Activated naive CD4-positive, alpha-beta T cell treated with anti-CD3 and anti-CD28 coated beads, Interleukin-2, amount 50 U/mL, for 16 hours (primary cell): ENCODE measurements around the gene OR2T3.
"Not testable (repeated sequence)": the region's sequence is repeated elsewhere in the genome, so short reads cannot be mapped to it uniquely, and the experiment has no call there.

ENCODE experiments used
- DNase-seq: peaks from one replicate; pipeline ENCODE4 v3.0.0-alpha.2; 2020

Gene OR2T3

GRCh38 chr1:248473051-248473450, at the start of gene OR2T3:
Gene OR2T3, plus strand, starts transcription at chr1:248473351. Its CDS starts 0 bp downstream, at chr1:248473351.
- not testable (repeated sequence) for DNase-seq

GRCh38 chr1:248427526-248428191, 45.5 kb upstream of the OR2T3 start:
- DNase-seq: not testable (repeated sequence)

GRCh38 chr1:248428192-248428533, 45.0 kb upstream of the OR2T3 start:
- not testable (repeated sequence) for DNase-seq

- DNase-seq: not testable (repeated sequence)
These were observed 41.5 kb upstream of the OR2T3 start for GRCh38 chr1:248431683-248432082.

- DNase-seq: not testable (repeated sequence)
These were observed 41.0 kb upstream of the OR2T3 start for GRCh38 chr1:248432201-248432600.

GRCh38 chr1:248433811-248434415, 39.2 kb upstream of the OR2T3 start:
- not testable (repeated sequence) for DNase-seq

- not testable (repeated sequence) for DNase-seq
These were observed 38.2 kb upstream of the OR2T3 start for GRCh38 chr1:248434913-248435312.

- DNase-seq: not testable (repeated sequence)
These were observed 36.8 kb upstream of the OR2T3 start for GRCh38 chr1:248436303-248436702.

GRCh38 chr1:248438668-248439067, 34.5 kb upstream of the OR2T3 start:
- DNase-seq: not testable (repeated sequence)

GRCh38 chr1:248439283-248439682, 33.9 kb upstream of the OR2T3 start:
- not testable (repeated sequence) for DNase-seq

- not testable (repeated sequence) for DNase-seq
These were observed 30.5 kb upstream of the OR2T3 start for GRCh38 chr1:248442500-248443277.

- not testable (repeated sequence) for DNase-seq
These were observed 28.5 kb upstream of the OR2T3 start for GRCh38 chr1:248444603-248445002.

GRCh38 chr1:248445399-248445798, 27.8 kb upstream of the OR2T3 start, which contains the start of gene OR2T2:
Gene OR2T2, plus strand, starts transcription at chr1:248445637. Its CDS starts 7,161 bp downstream, at chr1:248452798.
- DNase-seq: not testable (repeated sequence)

- DNase-seq: not testable (repeated sequence)
These were observed 24.6 kb upstream of the OR2T3 start for GRCh38 chr1:248448409-248449074.

- DNase-seq: not testable (repeated sequence)
These were observed 23.2 kb upstream of the OR2T3 start for GRCh38 chr1:248449821-248450465.

GRCh38 chr1:248450466-248451145, 22.5 kb upstream of the OR2T3 start:
- not testable (repeated sequence) for DNase-seq

- not testable (repeated sequence) for DNase-seq
These were observed 19.5 kb upstream of the OR2T3 start for GRCh38 chr1:248453619-248454018.

GRCh38 chr1:248455045-248455444, 18.1 kb upstream of the OR2T3 start:
- DNase-seq: not testable (repeated sequence)

- DNase-seq: not testable (repeated sequence)
These were observed 16.5 kb upstream of the OR2T3 start for GRCh38 chr1:248456635-248457034.

GRCh38 chr1:248459117-248459516, 14.0 kb upstream of the OR2T3 start:
- DNase-seq: not testable (repeated sequence)

GRCh38 chr1:248471154-248471553, 2.0 kb upstream of the OR2T3 start:
- DNase-seq: no peak

- not testable (repeated sequence) for DNase-seq
These were observed 1.0 kb upstream of the OR2T3 start for GRCh38 chr1:248472111-248472510.
